ENCODE measurements around the gene ZXDC.
A peak's percentile ranks its signal among the peaks of the same experiment; 100 is the strongest.

The ZXDC gene

DNA sequence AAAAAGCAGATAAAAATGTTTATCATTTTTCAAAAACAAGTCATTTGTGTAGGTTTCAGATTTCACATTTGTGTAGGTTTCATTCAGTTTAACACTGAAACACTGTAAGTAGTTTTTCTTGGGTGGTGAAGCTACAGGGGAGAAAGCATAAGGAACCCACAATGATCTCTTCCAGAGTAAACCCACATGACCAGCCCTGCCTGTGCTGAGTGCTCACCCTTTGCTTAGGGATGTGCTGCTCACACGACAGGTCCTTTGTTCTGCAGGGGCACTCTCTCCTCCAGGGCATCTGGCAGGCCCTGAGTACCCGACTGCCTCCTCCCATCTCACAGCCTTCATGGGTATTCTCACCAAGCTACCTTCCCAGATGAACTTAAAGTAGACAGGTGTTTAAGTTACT, 28.9 kb downstream of the ZXDC start:
- ATAC-seq: peak; percentile 19
- H3K4me3 Mint-ChIP-seq: no peak overlapping the region
- peak overlapping the region; percentile 54 for H3K27ac Mint-ChIP-seq
- H3K9me3 Mint-ChIP-seq: no peaks in the 10 kb centered on the region
- H3K4me1 Mint-ChIP-seq: peaks cover 21% of the 10 kb centered on the region
- no peak for DNase-seq (ENCODE audit: low spot score in 2 of 2)
- peaks cover 40% of the 10 kb centered on the region for H3K36me3 Mint-ChIP-seq

GRCh38 chr3:126446301-126446700, 29.4 kb downstream of the ZXDC start:
- ATAC-seq: no peak
- H3K9me3 Mint-ChIP-seq: no peaks in the 10 kb centered on the region
- H3K36me3 Mint-ChIP-seq: peaks cover 35% of the 10 kb centered on the region
- H3K4me3 Mint-ChIP-seq: no peak overlapping the region
- H3K4me1 Mint-ChIP-seq: peaks cover 16% of the 10 kb centered on the region
- no peak overlapping the region for H3K27ac Mint-ChIP-seq
- no peak for DNase-seq (ENCODE audit: low spot score in 2 of 2)

DNA sequence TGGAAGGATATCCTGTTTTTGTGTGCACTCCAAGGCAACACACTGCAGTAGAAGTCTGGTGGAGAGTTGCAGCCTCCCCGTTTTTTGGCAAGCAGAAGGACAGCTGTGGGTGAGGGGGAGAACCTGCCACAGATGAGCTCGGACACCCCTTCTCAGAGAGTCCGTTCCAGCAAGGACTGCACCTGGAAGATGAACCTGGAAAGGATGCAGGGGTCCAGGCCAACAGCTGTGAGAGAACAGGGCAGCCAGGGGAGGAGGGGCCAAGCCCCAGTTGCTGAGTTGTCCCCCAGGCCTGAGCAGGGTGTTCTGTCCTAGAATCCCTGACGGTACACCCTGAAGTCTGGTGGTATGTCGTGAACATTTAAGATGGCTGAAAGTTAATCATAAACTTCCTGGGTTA, 30.2 kb downstream of the ZXDC start:
- Mint-ChIP-seq H3K9me3 (no peaks in the 10 kb centered on the region), H3K4me3 (no peak overlapping the region), H3K4me1 (peaks cover 9% of the 10 kb centered on the region), H3K36me3 (peaks cover 36% of the 10 kb centered on the region), H3K27ac (no peak overlapping the region)
- ATAC-seq (no peak), DNase-seq (ENCODE audit: low spot score in 2 of 2) (no peak)

- Mint-ChIP-seq H3K27ac (peak overlapping the region; percentile 7), H3K4me1 (peaks cover 9% of the 10 kb centered on the region), H3K36me3 (peaks cover 48% of the 10 kb centered on the region)
These were observed 32.8 kb downstream of the ZXDC start for GRCh38 chr3:126442856-126443242.

GRCh38 chr3:126442094-126442855, 33.4 kb downstream of the ZXDC start:
- no peak for ATAC-seq
- H3K9me3 Mint-ChIP-seq: no peaks in the 10 kb centered on the region
- H3K4me1 Mint-ChIP-seq: peaks cover 6% of the 10 kb centered on the region
- peaks cover 53% of the 10 kb centered on the region for H3K36me3 Mint-ChIP-seq
- H3K4me3 Mint-ChIP-seq: no peak overlapping the region
- DNase-seq (ENCODE audit: low spot score in 2 of 2): no peak
- peak overlapping the region; percentile 7 for H3K27ac Mint-ChIP-seq

More at GRCh38 chr3:126442856-126443242, 32.8 kb downstream of the ZXDC start:
- ATAC-seq (no peak), DNase-seq (ENCODE audit: low spot score in 2 of 2) (no peak)
- Mint-ChIP-seq H3K9me3 (no peaks in the 10 kb centered on the region), H3K4me3 (no peak overlapping the region)

GRCh38 chr3:126441256-126441880, 34.3 kb downstream of the ZXDC start:
- H3K36me3 Mint-ChIP-seq: peaks cover 56% of the 10 kb centered on the region
- ATAC-seq (no peak), DNase-seq (ENCODE audit: low spot score in 2 of 2) (no peak)
- no peak overlapping the region for H3K4me3 Mint-ChIP-seq
- H3K9me3 Mint-ChIP-seq: no peaks in the 10 kb centered on the region
- H3K4me1 Mint-ChIP-seq: no peaks in the 10 kb centered on the region
- H3K27ac Mint-ChIP-seq: no peak overlapping the region

GRCh38 chr3:126440709-126440995, 35.0 kb downstream of the ZXDC start:
- Mint-ChIP-seq H3K27ac (peak overlapping the region; percentile 70), H3K36me3 (peaks cover 57% of the 10 kb centered on the region), H3K9me3 (no peaks in the 10 kb centered on the region), H3K4me1 (no peaks in the 10 kb centered on the region), H3K4me3 (no peak overlapping the region)
- no peak for ATAC-seq
- no peak for DNase-seq (ENCODE audit: low spot score in 2 of 2)

GRCh38 chr3:126439968-126440708, 35.6 kb downstream of the ZXDC start:
- Mint-ChIP-seq H3K9me3 (no peaks in the 10 kb centered on the region), H3K36me3 (peaks cover 57% of the 10 kb centered on the region), H3K27ac (peak overlapping the region; percentile 70), H3K4me1 (no peaks in the 10 kb centered on the region), H3K4me3 (no peak overlapping the region)
- no peak for ATAC-seq
- DNase-seq (ENCODE audit: low spot score in 2 of 2): no peak

DNA sequence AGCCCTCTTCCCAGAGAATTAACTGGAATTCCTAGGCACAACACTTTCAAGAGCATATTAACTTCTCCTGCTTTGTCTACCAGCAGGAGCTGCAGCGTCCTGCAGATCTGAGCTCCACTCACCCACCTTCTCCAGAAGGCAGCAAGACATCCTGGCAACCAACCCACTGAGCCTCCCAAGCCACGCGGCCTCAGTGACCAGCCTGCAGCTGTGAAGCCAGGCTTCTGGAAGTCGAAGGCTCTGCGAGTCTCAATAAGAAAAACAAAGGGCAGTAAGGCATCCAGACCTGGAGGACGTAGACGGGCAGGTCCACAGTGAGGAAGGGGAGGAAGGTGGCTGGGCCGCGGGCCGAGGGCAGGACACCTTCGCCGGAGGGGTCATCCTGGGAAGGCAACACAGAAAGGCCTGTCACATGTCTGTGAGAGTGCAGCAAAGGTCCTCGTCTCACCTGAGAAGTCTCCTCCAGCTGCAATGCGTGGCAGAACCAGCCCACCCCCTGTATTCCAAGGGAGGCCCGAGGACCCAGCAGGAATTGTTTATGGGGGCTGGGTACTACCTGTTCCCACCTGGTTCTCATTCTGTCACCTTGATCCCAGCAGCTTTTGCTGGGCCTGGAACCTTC, 36.2 kb downstream of the ZXDC start:
- no peak for DNase-seq (ENCODE audit: low spot score in 2 of 2)
- H3K4me1 Mint-ChIP-seq: no peaks in the 10 kb centered on the region
- peaks cover 52% of the 10 kb centered on the region for H3K36me3 Mint-ChIP-seq
- no peak for ATAC-seq
- H3K27ac Mint-ChIP-seq: no peak overlapping the region
- no peak overlapping the region for H3K4me3 Mint-ChIP-seq
- no peaks in the 10 kb centered on the region for H3K9me3 Mint-ChIP-seq

GRCh38 chr3:126438746-126439145, 36.9 kb downstream of the ZXDC start:
- no peaks in the 10 kb centered on the region for H3K4me1 Mint-ChIP-seq
- DNase-seq (ENCODE audit: low spot score in 2 of 2) (no peak), ATAC-seq (no peak)
- H3K9me3 Mint-ChIP-seq: no peaks in the 10 kb centered on the region
- H3K36me3 Mint-ChIP-seq: peaks cover 51% of the 10 kb centered on the region
- no peak overlapping the region for H3K27ac Mint-ChIP-seq
- H3K4me3 Mint-ChIP-seq: no peak overlapping the region

GRCh38 chr3:126438186-126438585, 37.5 kb downstream of the ZXDC start:
- H3K9me3 Mint-ChIP-seq: no peaks in the 10 kb centered on the region
- no peak for DNase-seq (ENCODE audit: low spot score in 2 of 2)
- H3K36me3 Mint-ChIP-seq: peaks cover 51% of the 10 kb centered on the region
- H3K4me1 Mint-ChIP-seq: no peaks in the 10 kb centered on the region
- H3K27ac Mint-ChIP-seq: no peak overlapping the region
- H3K4me3 Mint-ChIP-seq: no peak overlapping the region
- no peak for ATAC-seq

DNA sequence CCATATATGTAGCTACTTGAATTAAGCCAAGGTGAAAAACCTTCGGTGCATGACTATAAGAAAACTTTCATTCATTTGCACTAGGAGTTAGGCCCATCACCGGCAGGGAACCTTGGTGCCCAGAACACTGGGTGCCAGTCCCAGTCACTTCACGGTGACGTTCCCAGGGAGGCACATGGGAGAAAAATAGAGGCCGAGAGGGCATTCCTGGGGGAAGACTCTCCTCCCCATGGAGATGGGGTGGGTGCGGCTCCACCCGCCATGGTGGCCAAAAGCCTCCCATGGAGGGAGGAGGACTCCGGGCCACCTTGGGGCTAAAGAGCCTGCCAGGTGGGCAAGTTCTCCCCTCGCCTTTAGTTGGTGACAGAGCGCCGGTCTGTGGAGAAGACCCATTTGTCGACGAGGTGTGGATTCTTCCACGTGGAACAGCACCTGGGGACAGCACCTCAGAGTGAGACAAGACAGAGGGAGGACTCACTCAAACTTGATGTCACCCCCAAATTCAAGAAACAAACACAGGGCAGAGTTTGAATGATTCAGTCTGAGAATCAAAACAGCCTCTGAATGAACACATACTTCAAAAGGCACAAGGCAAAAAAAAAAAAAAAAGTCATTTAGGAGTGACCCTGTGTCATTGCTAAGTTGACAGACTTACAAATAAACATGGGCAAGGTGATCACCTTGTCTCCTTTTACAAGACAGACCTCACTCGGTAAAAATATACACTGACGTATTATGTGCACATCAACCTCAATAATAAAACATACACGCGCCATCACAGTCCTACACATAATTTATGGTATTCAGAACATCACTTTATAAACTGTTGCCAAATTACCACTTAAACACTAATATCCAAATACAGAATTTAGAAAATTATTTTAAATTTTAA, 38.6 kb downstream of the ZXDC start:
- DNase-seq (ENCODE audit: low spot score in 2 of 2) (no peak), ATAC-seq (no peak)
- Mint-ChIP-seq H3K36me3 (peaks cover 43% of the 10 kb centered on the region), H3K9me3 (no peaks in the 10 kb centered on the region), H3K4me3 (no peak overlapping the region), H3K27ac (no peak overlapping the region), H3K4me1 (no peaks in the 10 kb centered on the region)

DNA sequence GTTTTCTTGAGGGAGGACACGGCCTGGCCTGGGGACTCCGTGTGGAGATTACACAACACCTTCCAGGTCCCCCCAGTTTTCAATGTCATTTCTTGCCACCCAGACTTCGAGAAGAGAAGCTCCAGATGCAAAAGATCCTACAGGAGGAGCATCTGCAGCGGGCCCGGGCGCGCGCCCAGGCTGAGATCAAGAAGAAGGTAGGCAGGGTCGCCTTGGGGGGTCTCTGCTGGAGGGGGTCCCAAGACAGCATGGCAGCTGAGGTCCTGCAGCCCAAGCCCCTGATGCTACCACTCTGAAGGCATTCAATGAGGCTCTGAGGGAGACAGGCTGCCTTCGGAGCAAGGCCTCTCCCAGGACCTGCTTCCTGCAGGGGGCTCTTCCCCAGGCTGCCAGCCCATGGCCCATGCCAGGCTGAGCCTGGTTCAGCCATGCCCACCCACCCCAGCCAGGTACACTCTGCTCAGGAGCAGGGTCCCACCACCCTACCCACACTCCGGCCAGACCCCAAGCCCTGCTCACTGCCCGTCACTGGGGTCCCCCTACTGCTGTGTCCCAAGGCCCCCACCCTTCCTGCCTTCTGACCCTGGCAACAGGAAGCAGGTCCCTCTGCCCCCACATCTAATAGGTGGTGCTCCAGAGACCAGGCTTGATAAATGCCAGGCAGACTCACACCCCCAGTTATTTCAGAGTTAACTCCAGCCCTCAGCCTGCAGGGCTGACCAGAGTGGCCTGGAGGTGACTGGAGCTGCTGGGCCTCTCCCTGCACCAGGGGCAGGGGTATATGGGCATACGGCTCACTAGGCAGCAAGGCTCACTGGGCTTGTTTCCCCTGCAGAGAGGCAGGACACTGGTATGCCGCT, 40.0 kb downstream of the ZXDC start:
- Mint-ChIP-seq H3K4me3 (no peak overlapping the region), H3K36me3 (peaks cover 34% of the 10 kb centered on the region), H3K9me3 (no peaks in the 10 kb centered on the region), H3K4me1 (no peaks in the 10 kb centered on the region), H3K27ac (peak overlapping the region; percentile 71)
- ATAC-seq: no peak
- DNase-seq (ENCODE audit: low spot score in 2 of 2): no peak

GRCh38 chr3:126434931-126435411, 40.7 kb downstream of the ZXDC start:
- Mint-ChIP-seq H3K4me3 (no peak overlapping the region), H3K4me1 (no peaks in the 10 kb centered on the region), H3K9me3 (no peaks in the 10 kb centered on the region), H3K27ac (peak overlapping the region; percentile 38), H3K36me3 (peaks cover 33% of the 10 kb centered on the region)
- ATAC-seq (no peak), DNase-seq (ENCODE audit: low spot score in 2 of 2) (no peak)
